Activated naive CD4-positive, alpha-beta T cell (primary cell): ENCODE measurements around the gene SLC46A1.
A peak's percentile ranks its signal among the peaks of the same experiment; 100 is the strongest.

ENCODE experiments used
- DNase-seq, 4 experiments: peaks; one replicate each; lab custom pipeline; 2025; lab: John Stamatoyannopoulos, UW

Gene SLC46A1

GRCh38 chr17:28381141-28381825 lies 24.7 kb downstream of the SLC46A1 start:
- DNase-seq, result no peak

GRCh38 chr17:28379814-28380801 lies 25.9 kb downstream of the SLC46A1 start:
- no peak for DNase-seq

GRCh38 chr17:28372945-28373274 lies 33.1 kb downstream of the SLC46A1 start:
- no peak for DNase-seq

DNA sequence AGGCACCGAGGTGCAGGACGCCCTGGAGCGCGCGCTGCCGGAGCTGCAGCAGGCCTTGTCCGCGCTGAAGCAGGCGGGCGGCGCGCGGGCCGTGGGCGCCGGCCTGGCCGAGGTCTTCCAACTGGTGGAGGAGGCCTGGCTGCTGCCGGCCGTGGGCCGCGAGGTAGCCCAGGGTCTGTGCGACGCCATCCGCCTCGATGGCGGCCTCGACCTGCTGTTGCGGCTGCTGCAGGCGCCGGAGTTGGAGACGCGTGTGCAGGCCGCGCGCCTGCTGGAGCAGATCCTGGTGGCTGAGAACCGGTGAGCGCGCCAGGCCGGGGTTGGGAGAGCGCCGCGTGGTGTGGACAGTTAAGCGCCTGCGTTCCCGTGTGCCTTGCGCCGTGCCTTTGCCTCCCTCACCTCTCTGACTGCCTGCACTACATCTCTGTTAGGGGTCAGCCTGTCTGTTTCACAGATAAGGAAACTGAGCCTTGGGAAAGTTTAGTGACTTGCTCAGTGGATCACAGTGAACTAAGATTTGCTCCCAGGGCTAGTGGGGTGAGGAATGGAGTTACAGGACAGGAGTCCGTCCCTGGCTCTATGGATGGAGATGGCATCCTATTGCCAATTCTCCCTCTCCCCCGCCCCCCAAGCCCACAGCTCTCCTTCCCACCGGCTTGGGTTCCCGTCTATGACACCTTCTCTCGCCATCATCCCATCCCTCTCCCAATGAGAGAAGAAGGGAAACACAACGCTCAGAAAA lies 33.6 kb downstream of the SLC46A1 start:
- peak in 1 of 4 experiments; percentile 11 for DNase-seq

- DNase-seq, result peak; percentile 44 to 75 (median 54)
These were observed 34.5 kb downstream of the SLC46A1 start, which contains the start of gene SARM1 for GRCh38 chr17:28371245-28372202. Gene SARM1, plus strand, starts transcription at chr17:28371694. Its CDS starts 339 bp downstream, at chr17:28372033.

DNA sequence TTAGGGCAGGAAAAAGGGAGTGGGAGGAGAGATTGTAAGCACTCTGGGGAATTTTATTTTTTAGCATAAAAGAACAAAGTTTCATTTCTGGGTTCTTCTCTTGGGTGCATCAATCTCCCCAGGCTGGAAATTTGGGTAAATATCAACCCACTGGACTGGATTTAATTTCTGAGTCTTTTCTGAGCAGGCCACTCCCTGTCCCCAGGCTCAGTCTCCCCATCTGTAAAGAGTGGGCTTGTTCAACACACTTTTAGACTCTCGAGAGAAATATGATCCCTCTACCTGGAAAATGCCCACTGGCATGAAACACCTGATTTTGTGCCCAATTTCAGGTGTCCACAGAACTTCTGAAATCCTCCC lies 35.3 kb downstream of the SLC46A1 start:
- no peak for DNase-seq

DNA sequence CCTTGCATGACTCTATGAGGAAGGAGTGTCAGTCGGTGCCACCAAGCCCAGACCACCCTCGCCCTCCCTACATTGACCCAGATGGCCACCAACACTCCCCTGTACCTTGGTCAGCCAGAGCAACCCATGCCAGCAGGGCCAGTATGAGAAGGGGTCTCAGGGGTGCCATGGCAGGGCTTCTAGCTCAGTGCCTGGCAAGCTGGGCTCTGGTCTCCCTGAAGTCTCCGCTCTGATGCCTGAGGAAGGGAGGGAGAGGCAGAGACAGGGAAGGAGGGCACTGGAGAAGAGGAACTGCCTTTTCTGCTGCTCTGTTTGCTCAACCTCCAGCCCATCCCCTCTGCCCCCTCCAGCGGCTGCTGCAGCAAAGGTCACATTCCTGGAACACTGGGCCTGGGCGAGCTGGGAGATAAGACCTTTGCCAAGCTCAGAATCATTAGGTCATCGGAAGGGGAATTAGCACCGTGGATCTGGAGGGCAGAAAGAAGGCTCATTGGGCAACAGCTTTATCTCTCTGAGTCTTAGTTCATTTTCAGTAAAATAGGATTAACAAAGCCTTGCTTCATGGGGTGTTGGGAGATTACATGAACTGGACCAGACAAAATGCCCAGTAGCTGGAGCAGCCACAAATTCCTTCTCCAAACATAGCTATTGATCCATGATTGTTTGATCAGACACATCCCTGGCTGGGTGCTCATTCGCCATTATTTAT lies 35.8 kb downstream of the SLC46A1 start, which contains the start of gene VTN:
Gene VTN (minus strand): TSS at position 273 of the 709 bp plus-strand sequence. CDS start 104 bp downstream, at position 169.
- DNase-seq, result no peak

- peak in 1 of 4 experiments; percentile 6 for DNase-seq
These were observed 36.4 kb downstream of the SLC46A1 start for GRCh38 chr17:28369684-28370034.

GRCh38 chr17:28368915-28369683 lies 36.9 kb downstream of the SLC46A1 start:
- no peak for DNase-seq

DNA sequence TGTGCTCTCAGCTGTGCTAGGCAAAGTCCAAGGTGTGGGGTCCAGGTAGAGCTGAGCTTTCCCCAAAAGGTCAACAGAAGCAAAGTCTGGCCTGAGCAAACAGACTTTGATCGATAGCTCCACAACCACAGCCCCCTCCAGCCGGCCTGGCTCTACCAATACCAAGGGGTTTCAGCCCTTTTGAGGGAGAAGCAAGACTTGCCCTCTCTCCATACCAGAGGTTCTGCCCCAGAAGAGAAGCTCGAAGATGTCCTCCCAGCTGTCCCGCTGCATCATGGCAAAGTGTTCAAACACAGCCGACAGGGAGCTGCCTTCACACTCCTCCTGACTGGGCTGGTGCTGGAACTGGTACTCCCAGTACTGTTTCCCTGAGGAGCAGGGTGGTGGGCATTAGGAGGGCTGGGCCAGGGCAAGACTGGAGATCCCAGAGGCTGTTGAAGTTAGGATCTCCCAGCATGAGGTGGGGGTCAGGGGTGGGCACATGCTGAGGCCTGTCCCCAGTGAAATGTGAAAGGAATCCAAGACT lies 37.6 kb downstream of the SLC46A1 start:
- DNase-seq, result no peak

GRCh38 chr17:28367641-28368305 lies 38.2 kb downstream of the SLC46A1 start:
- DNase-seq, result no peak

GRCh38 chr17:28366605-28367004 lies 39.4 kb downstream of the SLC46A1 start:
- no peak for DNase-seq

- DNase-seq, result no peak
These were observed 40.5 kb downstream of the SLC46A1 start for GRCh38 chr17:28365487-28365886.

- no peak for DNase-seq
These were observed 41.2 kb downstream of the SLC46A1 start, which contains the start of gene SEBOX for GRCh38 chr17:28364665-28365363. Gene SEBOX, minus strand, starts transcription at chr17:28365199. Its CDS starts 48 bp downstream, at chr17:28365151.

GRCh38 chr17:28363776-28364650 lies 42.0 kb downstream of the SLC46A1 start:
- DNase-seq, result no peak

GRCh38 chr17:28363186-28363585 lies 42.8 kb downstream of the SLC46A1 start:
- no peak for DNase-seq

- no peak for DNase-seq
These were observed 48.2 kb downstream of the SLC46A1 start for GRCh38 chr17:28357901-28358197.
